ENCODE results near the gene CCDC9B.

DNA sequence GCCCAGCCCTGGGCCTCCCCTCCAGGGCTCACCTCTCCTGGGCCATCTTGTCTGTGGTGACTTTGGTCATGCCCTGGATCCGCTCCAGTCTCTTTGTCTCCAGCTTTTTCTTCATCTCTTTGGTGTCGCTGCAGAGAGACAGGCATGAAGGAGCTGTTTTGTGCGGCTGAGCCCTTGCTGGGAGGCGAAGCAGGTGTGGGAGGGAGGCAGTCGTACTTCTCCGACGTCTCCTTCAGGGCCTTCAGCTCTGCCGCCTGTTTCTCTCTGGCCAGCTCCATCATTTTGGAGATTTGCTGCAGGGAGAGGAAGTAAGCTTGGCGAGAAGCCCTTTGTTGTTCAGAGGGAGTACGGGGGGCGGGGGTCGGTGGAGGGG lies 50.2 kb downstream of the CCDC9B start:
- TF ChIP-seq EZH2 (IDR thresholded peaks at IDR 0.05): no peak
- TF ChIP-seq EZH2phosphoT487 (IDR thresholded peaks at IDR 0.05): no peak
